HG02588 (cell line): Measurements from ENCODE around the gene TNFRSF19.

Experiments used
- ATAC-seq: cut with Tn5 transposase; IDR thresholded peaks from one replicate; pipeline ENCODE4 v1.9.1; 2021; ENCODE audit warnings: mild to moderate bottlenecking, moderate library complexity; ENCODE audit not compliant: unreplicated experiment

TNFRSF19 gene

GRCh38 chr13:23600534-23600933 is 30.3 kb downstream of the TNFRSF19 start:
- ATAC-seq = no peak

DNA sequence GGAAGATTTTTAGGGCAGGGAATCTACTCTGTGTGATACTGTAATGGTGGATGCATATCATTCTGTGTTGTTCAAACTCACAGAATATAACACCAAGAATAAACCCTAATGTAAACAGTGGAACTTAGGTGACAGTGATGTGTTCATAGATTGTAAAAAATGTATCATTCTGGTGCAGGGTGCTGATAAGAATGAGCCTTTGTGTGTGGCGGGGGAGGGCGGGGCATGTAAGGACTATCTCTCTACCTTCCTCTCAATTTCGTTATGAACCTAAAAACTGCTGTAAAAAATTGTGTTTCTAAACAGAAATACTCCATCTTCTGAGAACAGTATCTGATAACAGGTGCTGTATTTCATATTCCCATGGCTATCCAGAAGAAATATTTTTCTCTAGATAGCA is 35.6 kb downstream of the TNFRSF19 start:
- no peak for ATAC-seq

DNA sequence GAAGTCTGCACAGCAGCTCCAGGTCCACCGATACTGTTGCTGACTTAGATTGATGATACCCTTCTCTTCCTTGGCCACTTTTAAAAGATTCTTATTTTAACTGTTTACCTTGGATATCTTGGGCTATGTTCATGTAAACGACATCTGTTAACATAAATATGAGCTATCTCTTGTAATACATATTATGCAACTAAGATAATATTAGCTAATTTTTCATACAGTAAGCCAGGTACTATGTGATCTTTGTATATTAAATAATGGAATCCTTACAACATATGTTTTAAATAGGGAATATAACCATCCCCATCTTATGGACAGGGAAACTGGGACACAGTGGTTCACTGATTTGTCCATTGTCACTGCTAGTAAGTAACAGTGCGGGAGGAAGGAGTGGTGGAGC is 37.9 kb downstream of the TNFRSF19 start:
- ATAC-seq = no peak

- ATAC-seq = no peak
These were observed 38.6 kb downstream of the TNFRSF19 start for GRCh38 chr13:23608701-23609413.

DNA sequence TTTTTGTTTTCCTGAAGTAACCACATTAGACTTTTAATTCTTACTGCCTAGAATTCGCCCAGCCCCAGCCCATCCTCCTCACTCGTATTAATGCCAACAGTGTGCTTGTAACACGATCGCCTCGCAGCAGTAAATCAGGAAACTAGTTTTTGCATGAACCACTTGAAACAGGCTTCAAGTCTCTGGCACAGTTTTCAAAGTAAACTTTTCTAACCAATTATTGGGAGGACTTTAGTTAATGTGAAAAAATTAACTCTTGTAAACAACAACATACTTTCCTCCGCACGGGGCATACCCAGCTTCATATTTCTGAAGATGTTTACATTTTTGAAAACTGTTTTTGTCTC is 39.2 kb downstream of the TNFRSF19 start:
- ATAC-seq = no peak

GRCh38 chr13:23609874-23610576 is 39.8 kb downstream of the TNFRSF19 start:
- peak; percentile 62 for ATAC-seq

DNA sequence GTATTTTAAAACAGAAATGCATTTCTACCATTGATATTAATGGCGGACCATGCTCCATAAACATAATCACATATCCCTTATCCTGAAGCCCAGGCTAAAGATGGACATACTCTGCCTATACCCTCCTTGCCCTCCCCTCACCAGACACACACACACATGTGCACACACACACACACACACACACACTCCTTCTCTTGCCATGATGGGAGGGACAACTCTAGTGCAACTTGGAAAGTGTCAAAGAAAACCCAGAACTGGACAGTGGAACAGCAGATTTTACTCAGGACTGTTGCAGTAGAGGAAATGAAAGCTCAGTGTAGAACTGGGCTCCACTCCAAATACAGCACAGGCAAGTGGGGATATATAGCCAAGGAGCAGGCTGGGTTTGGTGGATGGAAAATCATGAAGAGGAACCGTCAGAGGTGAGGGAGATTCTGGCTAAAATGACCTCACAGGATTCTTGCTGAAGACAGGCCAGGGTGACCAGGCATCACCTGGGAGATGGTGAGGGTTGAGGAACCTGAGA is 40.8 kb downstream of the TNFRSF19 start:
- ATAC-seq = no peak

DNA sequence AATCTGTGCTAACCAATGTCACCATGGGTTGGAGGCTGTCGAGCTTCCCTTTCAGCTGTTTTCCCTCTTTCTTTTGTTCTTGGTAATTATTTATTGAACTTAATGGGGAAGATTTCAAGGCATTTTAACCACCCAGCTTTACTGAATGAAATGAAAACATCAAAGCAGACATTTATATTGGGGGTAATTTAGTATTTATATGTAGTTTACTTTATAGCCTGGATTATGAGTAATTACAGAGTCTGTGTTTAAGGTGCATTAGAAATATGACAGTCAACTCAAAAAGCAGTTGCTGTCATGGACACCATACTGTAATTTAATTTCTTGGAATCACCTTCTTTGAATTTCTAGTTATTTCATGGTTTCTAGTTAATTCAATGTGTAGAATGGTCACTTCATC is 42.0 kb downstream of the TNFRSF19 start:
- ATAC-seq = no peak

DNA sequence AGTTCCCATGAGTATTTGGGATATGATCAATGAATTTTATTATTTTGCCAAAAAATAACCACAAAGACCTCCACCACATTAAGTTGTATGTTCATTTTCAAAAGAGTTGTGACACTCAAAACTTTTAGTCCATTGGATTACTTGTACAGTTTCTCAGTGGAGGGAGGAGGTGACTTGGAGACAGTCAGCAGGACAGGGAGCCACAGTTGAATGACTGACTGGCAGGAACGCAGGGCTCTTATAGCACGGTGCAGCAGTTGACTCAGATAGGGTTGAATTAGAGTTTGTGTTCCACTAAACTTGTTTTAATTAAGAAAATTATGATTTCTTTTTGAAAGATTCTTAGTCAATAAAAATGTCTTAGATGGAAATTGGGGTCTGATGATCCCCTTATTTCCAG is 42.5 kb downstream of the TNFRSF19 start:
- no peak for ATAC-seq

DNA sequence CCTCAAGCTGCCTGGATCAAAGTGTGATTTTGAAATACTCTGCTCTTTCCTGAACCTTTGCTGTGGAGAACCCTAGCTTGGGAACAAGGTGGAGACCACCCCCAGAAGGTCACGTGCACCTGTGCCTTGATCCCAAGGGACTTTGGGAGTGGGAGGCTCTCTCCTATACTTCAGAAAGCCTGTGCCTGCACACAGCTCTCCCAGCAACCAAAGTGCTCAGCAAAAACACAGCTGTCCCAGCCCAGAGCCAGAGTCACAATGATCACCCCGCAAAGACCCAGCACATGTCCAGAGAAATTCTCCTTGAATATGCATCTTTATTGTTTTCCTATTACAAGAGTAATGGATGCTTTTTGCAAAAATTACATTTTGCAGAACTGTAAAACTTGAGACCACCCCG is 43.4 kb downstream of the TNFRSF19 start:
- ATAC-seq = no peak

- no peak for ATAC-seq
These were observed 45.3 kb downstream of the TNFRSF19 start for GRCh38 chr13:23615395-23616081.

GRCh38 chr13:23616228-23616627 is 46.0 kb downstream of the TNFRSF19 start:
- no peak for ATAC-seq

GRCh38 chr13:23617551-23618024 is 47.4 kb downstream of the TNFRSF19 start:
- no peak for ATAC-seq

- no peak for ATAC-seq
These were observed 48.1 kb downstream of the TNFRSF19 start for GRCh38 chr13:23618341-23618740.

- no peak for ATAC-seq
These were observed 49.0 kb downstream of the TNFRSF19 start for GRCh38 chr13:23619068-23619855.

GRCh38 chr13:23620211-23620610 is 50.0 kb downstream of the TNFRSF19 start:
- ATAC-seq = no peak

DNA sequence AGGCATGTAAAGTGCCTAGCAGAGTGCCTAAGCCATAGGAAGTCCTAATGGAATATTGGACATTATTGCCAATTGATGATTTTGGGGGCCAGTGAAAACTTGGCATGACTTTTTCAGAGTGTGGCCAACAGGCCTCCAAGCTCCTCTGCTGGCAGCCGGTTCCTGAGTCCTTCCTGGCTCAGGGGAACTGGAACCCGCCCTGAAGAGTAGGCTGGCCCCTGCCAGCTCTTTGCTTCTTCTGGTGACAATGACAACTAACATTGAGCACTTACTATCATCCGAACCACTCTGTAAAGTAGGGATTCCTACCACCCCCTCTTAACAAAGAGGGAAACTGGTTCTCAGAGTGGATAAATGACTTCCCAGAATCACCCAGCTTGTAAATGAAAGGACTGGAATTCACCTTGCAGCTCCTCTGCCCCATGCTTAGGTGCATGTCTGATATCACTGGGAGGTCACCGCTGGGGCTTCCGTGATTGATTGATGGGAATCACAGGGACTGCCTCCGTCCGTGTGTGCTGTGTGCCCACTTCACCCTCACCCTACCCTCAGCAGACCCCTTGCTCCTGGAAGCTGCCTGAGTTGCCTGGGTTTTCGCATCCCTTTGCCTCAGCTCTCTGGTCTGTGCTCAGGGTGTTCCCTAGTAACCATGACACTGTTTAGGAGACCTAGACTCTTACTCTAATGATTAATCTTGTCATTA is 50.6 kb downstream of the TNFRSF19 start:
- no peak for ATAC-seq

DNA sequence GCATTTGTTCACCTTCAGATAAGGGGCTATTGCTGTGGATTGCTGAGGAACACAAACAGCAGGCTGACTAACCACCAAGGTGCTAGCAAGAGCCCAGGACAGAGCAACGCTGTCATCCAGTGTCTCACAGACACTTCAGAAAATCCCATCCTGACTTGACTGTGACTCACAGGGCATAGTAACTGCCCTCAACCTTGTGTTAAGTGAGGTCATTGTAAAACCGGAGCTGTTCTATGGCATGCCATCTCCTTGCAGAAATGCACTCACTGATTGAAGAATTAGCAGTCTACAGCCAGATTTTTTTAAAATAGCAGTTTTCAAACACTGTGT is 51.1 kb downstream of the TNFRSF19 start:
- ATAC-seq = no peak

DNA sequence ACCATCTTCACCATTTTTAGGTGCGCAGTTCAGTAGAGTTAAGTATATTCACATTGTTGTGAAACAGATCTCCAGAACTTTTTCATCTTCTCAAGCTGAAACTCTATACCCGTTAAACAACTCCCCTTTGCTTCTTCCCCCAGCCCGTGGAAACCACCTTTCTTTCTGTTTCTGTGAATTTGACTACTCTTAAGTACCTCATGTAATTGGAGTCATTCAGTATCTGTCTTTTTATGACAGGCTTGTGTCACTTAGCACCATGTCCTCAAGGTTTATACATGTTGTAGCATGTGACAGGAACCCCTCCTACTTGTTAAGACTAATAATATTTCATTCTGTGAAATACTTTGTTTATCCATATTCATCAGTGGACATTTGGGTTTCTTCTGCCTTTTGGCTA is 52.8 kb downstream of the TNFRSF19 start:
- no peak for ATAC-seq

DNA sequence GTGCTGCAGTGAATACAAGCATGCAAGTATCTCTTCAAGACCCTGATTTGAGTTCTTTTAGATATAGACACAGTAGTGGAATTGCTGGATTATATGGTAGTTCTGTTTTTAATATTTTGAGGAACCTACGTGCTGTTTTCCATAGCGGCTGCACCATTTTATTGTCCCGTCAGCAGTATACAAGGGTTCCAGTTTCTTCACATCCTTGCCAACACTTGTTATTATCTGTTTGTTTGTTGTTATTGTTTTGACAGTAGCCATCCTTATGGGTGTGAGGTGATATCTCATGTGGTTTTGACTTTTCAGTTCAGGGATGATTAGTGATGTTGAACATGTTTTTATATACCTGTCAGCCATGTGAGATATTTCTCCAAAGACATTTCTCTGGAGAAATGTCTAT is 53.2 kb downstream of the TNFRSF19 start:
- no peak for ATAC-seq

DNA sequence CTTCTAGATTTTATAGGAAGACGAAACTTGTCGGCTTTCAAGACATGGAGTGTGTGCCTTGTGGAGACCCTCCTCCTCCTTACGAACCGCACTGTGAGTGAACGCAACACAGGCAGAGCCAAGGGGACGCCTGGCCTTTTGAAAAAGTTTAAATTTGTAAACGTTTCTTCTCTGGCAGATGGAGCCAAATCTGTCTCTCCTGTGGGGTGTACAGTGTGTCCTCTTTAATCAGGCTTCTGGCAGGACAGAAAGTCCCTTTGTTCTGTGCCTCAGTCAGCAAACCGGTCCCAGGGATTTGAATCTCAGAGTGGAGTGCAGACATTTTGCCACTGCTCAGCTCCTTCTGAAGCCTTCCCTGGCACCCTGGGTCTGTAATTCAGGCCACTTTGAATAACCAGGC is 56.5 kb downstream of the TNFRSF19 start:
- no peak for ATAC-seq
